Calu3 (cell line): Measurements from ENCODE around the gene NLK. TPM values are rescaled to one million over a fixed set of nuclear protein-coding genes. Genes with fewer than 3 reads are reported as not detected.

Source experiments
- BruUV-seq: library from RNA; stranded (reverse); fragments of 400-500 nt; replicated peaks from 2 replicates; lab custom pipeline; 2021; lab: Mats Ljungman, UMichigan
- CTCF ChIA-PET: fragments of 300-600 bp; sonication (Branson Sonifier 250); formaldehyde crosslinking; loops from one replicate; lab custom pipeline; 2022; ENCODE audit warnings: antibody characterized with exemption; lab: Charles Lee
- DNase-seq: peaks from one replicate; pipeline ENCODE4 v3.0.0; 2022
- H3K27ac Mint-ChIP-seq: one replicate; pipeline ENCODE4 v1.8.0; 2022; ENCODE audit warnings: mixed read lengths; ENCODE audit not compliant: unreplicated experiment
- H3K27me3 Mint-ChIP-seq: one replicate; pipeline ENCODE4 v1.8.0; 2022; ENCODE audit warnings: mixed read lengths; ENCODE audit not compliant: unreplicated experiment
- H3K36me3 Mint-ChIP-seq: one replicate; pipeline ENCODE4 v1.8.0; 2022; ENCODE audit warnings: mild to moderate bottlenecking, moderate library complexity, mixed read lengths; ENCODE audit not compliant: insufficient read depth, unreplicated experiment
- H3K4me1 Mint-ChIP-seq: one replicate; pipeline ENCODE4 v1.8.0; 2022; ENCODE audit warnings: mild to moderate bottlenecking, low read depth, mixed read lengths; ENCODE audit not compliant: unreplicated experiment
- H3K4me3 Mint-ChIP-seq: one replicate; pipeline ENCODE4 v1.8.0; 2022; ENCODE audit warnings: mild to moderate bottlenecking, low read depth, moderate library complexity, mixed read lengths; ENCODE audit not compliant: unreplicated experiment
- H3K9me3 Mint-ChIP-seq: one replicate; pipeline ENCODE4 v1.8.0; 2022; ENCODE audit warnings: low read depth, mixed read lengths; ENCODE audit not compliant: unreplicated experiment
- intact Hi-C: fragments of 100-400 bp; cut with micrococcal nuclease; formaldehyde crosslinking; loops from one replicate; pipeline ENCODE4 v1.10.0; 2022; ENCODE audit not compliant: unreplicated experiment
- total RNA-seq: library from RNA; stranded (reverse); gene quantifications from 2 replicates; pipeline ENCODE4 v1.2.3, GENCODE V29; 2022
- TF ChIP-seq, protein P1 (sequence below): fragments of 200-600 bp; IDR thresholded peaks from one replicate; pipeline ENCODE4 v1.8.0; 2022; ENCODE audit warnings: antibody characterized with exemption; ENCODE audit not compliant: unreplicated experiment

NLK gene
- total RNA-seq, 1 experiment from 2014 or later = 20.4 TPM

- no peaks in the 10 kb centered on the region for H3K36me3 Mint-ChIP-seq
- CTCF ChIA-PET = no interaction called here
- DNase-seq = no peak
- no TSS peak for BruUV-seq
- H3K27me3 Mint-ChIP-seq = peaks cover 46% of the 10 kb centered on the region
- no peak overlapping the region for H3K27ac Mint-ChIP-seq
- no peaks in the 10 kb centered on the region for H3K9me3 Mint-ChIP-seq
- intact Hi-C loops = no loop called here
- H3K4me3 Mint-ChIP-seq = no peak overlapping the region
- TF ChIP-seq, protein P1, sequence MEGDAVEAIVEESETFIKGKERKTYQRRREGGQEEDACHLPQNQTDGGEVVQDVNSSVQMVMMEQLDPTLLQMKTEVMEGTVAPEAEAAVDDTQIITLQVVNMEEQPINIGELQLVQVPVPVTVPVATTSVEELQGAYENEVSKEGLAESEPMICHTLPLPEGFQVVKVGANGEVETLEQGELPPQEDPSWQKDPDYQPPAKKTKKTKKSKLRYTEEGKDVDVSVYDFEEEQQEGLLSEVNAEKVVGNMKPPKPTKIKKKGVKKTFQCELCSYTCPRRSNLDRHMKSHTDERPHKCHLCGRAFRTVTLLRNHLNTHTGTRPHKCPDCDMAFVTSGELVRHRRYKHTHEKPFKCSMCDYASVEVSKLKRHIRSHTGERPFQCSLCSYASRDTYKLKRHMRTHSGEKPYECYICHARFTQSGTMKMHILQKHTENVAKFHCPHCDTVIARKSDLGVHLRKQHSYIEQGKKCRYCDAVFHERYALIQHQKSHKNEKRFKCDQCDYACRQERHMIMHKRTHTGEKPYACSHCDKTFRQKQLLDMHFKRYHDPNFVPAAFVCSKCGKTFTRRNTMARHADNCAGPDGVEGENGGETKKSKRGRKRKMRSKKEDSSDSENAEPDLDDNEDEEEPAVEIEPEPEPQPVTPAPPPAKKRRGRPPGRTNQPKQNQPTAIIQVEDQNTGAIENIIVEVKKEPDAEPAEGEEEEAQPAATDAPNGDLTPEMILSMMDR = no peak
- no peaks in the 10 kb centered on the region for H3K4me1 Mint-ChIP-seq
Observed at GRCh38 chr17:28018439-28019070, 23.9 kb upstream of the NLK start.

DNA sequence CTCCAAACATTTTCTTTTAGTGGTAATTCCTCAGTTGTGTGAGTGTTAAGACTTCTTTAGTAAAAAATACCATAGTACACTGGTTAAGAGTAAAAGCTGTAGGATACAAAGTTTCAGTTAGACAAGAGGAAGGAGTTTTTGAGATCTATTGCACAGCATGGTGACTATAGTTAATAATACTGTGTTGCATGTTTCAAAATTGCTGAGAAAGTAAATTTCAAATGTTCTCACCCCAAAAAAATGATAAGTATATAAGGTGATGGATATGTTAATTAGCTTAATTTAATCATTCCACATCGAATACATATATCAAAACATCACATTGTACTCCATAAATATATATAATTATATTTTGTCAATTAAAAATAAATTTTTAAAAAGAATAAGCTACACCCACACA is 22.0 kb upstream of the NLK start:
- H3K9me3 Mint-ChIP-seq = no peaks in the 10 kb centered on the region
- no TSS peak for BruUV-seq
- H3K27ac Mint-ChIP-seq = no peak overlapping the region
- intact Hi-C loops = no loop called here
- TF ChIP-seq, protein P1 = no peak
- no peaks in the 10 kb centered on the region for H3K36me3 Mint-ChIP-seq
- no peaks in the 10 kb centered on the region for H3K4me1 Mint-ChIP-seq
- no peak for DNase-seq
- CTCF ChIA-PET = no interaction called here
- H3K27me3 Mint-ChIP-seq = peaks cover 26% of the 10 kb centered on the region
- H3K4me3 Mint-ChIP-seq = no peak overlapping the region

- BruUV-seq = no TSS peak
Observed at GRCh38 chr17:28029044-28029443, 13.4 kb upstream of the NLK start.

GRCh38 chr17:28030386-28030785 is 12.1 kb upstream of the NLK start:
- CTCF ChIA-PET = no interaction called here
- no TSS peak for BruUV-seq
- H3K27ac Mint-ChIP-seq = no peak overlapping the region
- H3K27me3 Mint-ChIP-seq = no peaks in the 10 kb centered on the region
- H3K36me3 Mint-ChIP-seq = no peaks in the 10 kb centered on the region
- no peak for DNase-seq
- H3K4me1 Mint-ChIP-seq = no peaks in the 10 kb centered on the region
- TF ChIP-seq, protein P1 = no peak
- H3K9me3 Mint-ChIP-seq = no peaks in the 10 kb centered on the region
- intact Hi-C loops = no loop called here
- H3K4me3 Mint-ChIP-seq = no peak overlapping the region

More at GRCh38 chr17:28029044-28029443, 13.4 kb upstream of the NLK start:
- Mint-ChIP-seq H3K4me1 (no peaks in the 10 kb centered on the region), H3K4me3 (no peak overlapping the region), H3K36me3 (no peaks in the 10 kb centered on the region), H3K27ac (no peak overlapping the region), H3K27me3 (no peaks in the 10 kb centered on the region), H3K9me3 (no peaks in the 10 kb centered on the region)
- TF ChIP-seq, protein P1 = no peak
- DNase-seq = no peak
- CTCF ChIA-PET = no interaction called here
- intact Hi-C loops = no loop called here
